Prostate gland (tissue), 2 donors: ENCODE data around the gene HIVEP3. TPM values are rescaled to one million over a fixed set of nuclear protein-coding genes. Genes with fewer than 3 reads are reported as not detected.

Source experiments
- DNase-seq: peaks from one replicate; pipeline ENCODE4 v3.0.0-alpha.2; 2019; ENCODE audit warnings: low spot score
- H3K27ac ChIP-seq, 2 donors: fragments of 200-600 bp; sonication (generic); 2 replicates each; pipeline ENCODE4 v1.5.1; 2017 to 2019
- H3K27me3 ChIP-seq: fragments of 200-600 bp; sonication (generic); replicated peaks from 2 replicates; pipeline ENCODE4 v1.5.1; 2019; ENCODE audit not compliant: insufficient read depth
- H3K36me3 ChIP-seq, 2 donors: fragments of 200-600 bp; sonication (generic); 1 replicate in 1 of 2; 2 replicates in 1 of 2; pipeline versions ENCODE4 v1.5.1 to v1.8.1; 2017 to 2019
- H3K4me1 ChIP-seq: fragments of 200-600 bp; sonication (generic); replicated peaks from 2 replicates; pipeline ENCODE4 v1.5.1; 2019
- H3K4me3 ChIP-seq, 2 donors: fragments of 200-600 bp; sonication (generic); 2 replicates each; pipeline ENCODE4 v1.5.1; 2017 to 2019
- H3K9me3 ChIP-seq: fragments of 200-600 bp; sonication (generic); 2 replicates; pipeline ENCODE4 v1.5.1; 2017
- POLR2A ChIP-seq: fragments of 450-650 bp; IDR thresholded peaks from one replicate; pipeline ENCODE4 v1.6.1; 2016; ENCODE audit warnings: antibody characterized with exemption, mild to moderate bottlenecking
- POLR2AphosphoS5 ChIP-seq: sonication (generic); formaldehyde crosslinking; IDR thresholded peaks from one replicate; pipeline ENCODE4 v1.6.1; 2017; ENCODE audit warnings: antibody characterized with exemption
- WGBS: methylation state at CpG from one replicate; pipeline ENCODE4 v1.1.5; 2018; 5-methylcytosine and 5-hydroxymethylcytosine counted together
- intact Hi-C: fragments of 100-400 bp; cut with DNase I; formaldehyde crosslinking; loops from one replicate; pipeline ENCODE4 v1.14.2; 2022
- total RNA-seq, 2 donors: library from RNA; depleted of rRNA; stranded (reverse); fragments of >200 nt; gene quantifications; one replicate each; pipeline ENCODE4 v1.1.0, GENCODE V29; 2016
- TF ChIP-seq, protein P1 (sequence below), 4 experiments: fragments of 200-600 bp in 2 of 4; fragments of 450-650 bp in 2 of 4; sonication (generic) in 2 of 4; IDR thresholded peaks; 1 replicate in 3 of 4; 2 replicates in 1 of 4; pipeline ENCODE4 v1.5.1; 2016 to 2019; ENCODE audit warnings: antibody characterized with exemption in 4 of 4, mild to moderate bottlenecking in 2 of 4, moderate library complexity in 2 of 4

The HIVEP3 gene
- total RNA-seq, 2 donors from 2014 or later: 9.3 to 11.2 TPM

DNA sequence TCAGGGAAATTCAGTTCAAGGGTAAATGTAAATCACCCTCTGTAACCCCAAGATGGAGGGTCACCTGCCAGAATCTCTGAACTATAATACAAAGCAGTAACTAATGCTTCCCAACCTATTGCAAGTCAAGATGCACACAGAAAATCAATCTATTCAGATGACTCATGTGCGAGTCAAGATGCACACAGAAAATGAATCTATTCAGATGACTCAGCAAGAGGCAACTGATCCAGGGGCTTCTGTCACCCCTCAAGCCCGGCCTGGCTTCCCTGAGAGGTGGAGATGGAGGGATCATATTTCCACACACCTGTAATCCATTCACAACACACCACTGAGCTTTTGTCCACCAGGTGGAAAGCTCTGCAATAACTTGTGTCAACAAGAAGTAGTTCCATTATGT is 17.4 kb upstream of the HIVEP3 start:
- Histone ChIP-seq H3K4me1 (no peaks in the 10 kb centered on the region), H3K27me3 (no peaks in the 10 kb centered on the region), H3K4me3 (no peak overlapping the region), H3K36me3 (no peaks in the 10 kb centered on the region), H3K9me3 (no peaks in the 10 kb centered on the region), H3K27ac (no peak overlapping the region)
- WGBS: 56% methylated on average over 2 of the region's 2 CpGs
- intact Hi-C loops: no loop called here
- TF ChIP-seq, protein P1, sequence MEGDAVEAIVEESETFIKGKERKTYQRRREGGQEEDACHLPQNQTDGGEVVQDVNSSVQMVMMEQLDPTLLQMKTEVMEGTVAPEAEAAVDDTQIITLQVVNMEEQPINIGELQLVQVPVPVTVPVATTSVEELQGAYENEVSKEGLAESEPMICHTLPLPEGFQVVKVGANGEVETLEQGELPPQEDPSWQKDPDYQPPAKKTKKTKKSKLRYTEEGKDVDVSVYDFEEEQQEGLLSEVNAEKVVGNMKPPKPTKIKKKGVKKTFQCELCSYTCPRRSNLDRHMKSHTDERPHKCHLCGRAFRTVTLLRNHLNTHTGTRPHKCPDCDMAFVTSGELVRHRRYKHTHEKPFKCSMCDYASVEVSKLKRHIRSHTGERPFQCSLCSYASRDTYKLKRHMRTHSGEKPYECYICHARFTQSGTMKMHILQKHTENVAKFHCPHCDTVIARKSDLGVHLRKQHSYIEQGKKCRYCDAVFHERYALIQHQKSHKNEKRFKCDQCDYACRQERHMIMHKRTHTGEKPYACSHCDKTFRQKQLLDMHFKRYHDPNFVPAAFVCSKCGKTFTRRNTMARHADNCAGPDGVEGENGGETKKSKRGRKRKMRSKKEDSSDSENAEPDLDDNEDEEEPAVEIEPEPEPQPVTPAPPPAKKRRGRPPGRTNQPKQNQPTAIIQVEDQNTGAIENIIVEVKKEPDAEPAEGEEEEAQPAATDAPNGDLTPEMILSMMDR (IDR thresholded peaks at IDR 0.05): no peak
- TF ChIP-seq POLR2A (no peak), POLR2AphosphoS5 (no peak)
- no peak for DNase-seq

- no peak for DNase-seq
- Histone ChIP-seq H3K4me3 (no peak overlapping the region), H3K27ac (no peak overlapping the region), H3K27me3 (no peaks in the 10 kb centered on the region), H3K36me3 (no peaks in the 10 kb centered on the region), H3K4me1 (no peaks in the 10 kb centered on the region), H3K9me3 (no peaks in the 10 kb centered on the region)
- TF ChIP-seq POLR2AphosphoS5: no peak
- TF ChIP-seq, protein P1 (IDR thresholded peaks at IDR 0.05): no peak
- TF ChIP-seq POLR2A: no peak
- intact Hi-C loops: no loop called here
- 79% methylated on average over 1 of the region's 1 CpG for WGBS
These were observed 16.5 kb upstream of the HIVEP3 start for GRCh38 chr1:41935226-41935625.

DNA sequence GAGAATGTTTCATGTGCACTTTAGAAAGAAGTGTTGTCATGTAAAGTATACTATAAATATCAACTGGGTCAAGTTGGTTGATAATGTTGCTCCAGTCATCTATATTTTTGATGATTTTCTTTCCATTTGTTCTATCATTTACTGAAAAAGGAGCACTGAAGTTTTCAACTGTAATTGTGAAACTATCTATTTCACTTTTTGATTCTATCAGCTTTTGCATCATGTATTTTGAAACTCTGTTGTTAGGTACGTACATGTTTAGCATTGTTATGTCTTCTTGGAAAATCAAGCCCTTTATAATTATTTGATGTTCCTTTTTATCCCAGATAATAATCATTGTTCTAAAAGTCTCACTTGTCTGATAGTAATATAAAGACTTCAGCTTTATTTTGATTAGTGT is 14.4 kb upstream of the HIVEP3 start:
- no peaks in the 10 kb centered on the region for H3K9me3 ChIP-seq
- intact Hi-C loops: no loop called here
- no peak overlapping the region for H3K4me3 ChIP-seq
- 89% methylated on average over 1 of the region's 1 CpG for WGBS
- no peak for DNase-seq
- no peaks in the 10 kb centered on the region for H3K36me3 ChIP-seq
- no peaks in the 10 kb centered on the region for H3K27me3 ChIP-seq
- TF ChIP-seq, protein P1 (IDR thresholded peaks at IDR 0.05): no peak
- TF ChIP-seq POLR2A (no peak), POLR2AphosphoS5 (no peak)
- H3K27ac ChIP-seq: no peak overlapping the region
- no peaks in the 10 kb centered on the region for H3K4me1 ChIP-seq

DNA sequence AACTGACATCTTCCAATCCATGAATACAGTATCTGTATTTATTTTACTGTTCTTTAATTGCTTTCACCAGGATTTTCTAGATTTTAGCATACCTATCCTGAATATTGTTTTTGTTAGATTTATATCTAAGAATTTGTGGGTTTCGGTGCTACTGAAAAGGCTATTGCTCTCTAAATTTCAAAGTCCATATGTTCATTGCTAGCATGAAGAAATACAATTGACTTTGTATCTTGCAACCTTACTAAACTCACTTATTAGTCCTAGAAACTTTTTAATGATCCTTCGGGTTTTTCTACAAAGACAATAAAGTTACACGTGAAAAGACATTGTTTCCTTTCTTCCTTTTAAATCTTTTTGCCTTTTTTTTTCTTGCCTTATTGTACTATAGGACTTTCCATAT is 12.9 kb upstream of the HIVEP3 start:
- DNase-seq: no peak
- no peaks in the 10 kb centered on the region for H3K4me1 ChIP-seq
- no peaks in the 10 kb centered on the region for H3K9me3 ChIP-seq
- no peak overlapping the region for H3K4me3 ChIP-seq
- 72% methylated on average over 3 of the region's 3 CpGs for WGBS
- no peaks in the 10 kb centered on the region for H3K27me3 ChIP-seq
- TF ChIP-seq, protein P1 (IDR thresholded peaks at IDR 0.05): no peak
- TF ChIP-seq POLR2A: no peak
- no peak for TF ChIP-seq POLR2AphosphoS5
- intact Hi-C loops: no loop called here
- no peaks in the 10 kb centered on the region for H3K36me3 ChIP-seq
- no peak overlapping the region for H3K27ac ChIP-seq

DNA sequence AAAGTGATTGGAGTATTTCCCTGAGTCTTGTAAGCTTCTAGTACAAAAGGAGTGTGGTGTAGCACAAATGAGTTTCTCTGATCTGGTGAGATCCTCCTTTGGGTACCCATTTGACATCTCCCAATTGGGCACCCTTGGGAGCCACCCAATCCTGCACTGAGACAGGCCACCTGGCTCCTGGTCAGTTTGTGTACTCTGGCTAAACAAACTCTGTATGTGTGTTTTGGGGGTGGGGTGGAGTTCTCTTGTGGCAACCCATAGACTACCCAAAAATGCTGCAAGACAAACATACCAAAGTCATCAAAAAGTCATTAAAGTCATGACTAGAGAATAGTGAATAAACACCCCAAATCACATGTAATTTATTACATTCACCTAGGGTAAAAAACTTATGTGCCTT is 8.4 kb upstream of the HIVEP3 start:
- intact Hi-C loops: no loop called here
- TF ChIP-seq, protein P1 (IDR thresholded peaks at IDR 0.05): no peak
- TF ChIP-seq POLR2AphosphoS5 (no peak), POLR2A (no peak)
- no peaks in the 10 kb centered on the region for H3K4me1 ChIP-seq

More for the DNA sequence above, 8.4 kb upstream of the HIVEP3 start:
- Histone ChIP-seq H3K9me3 (no peaks in the 10 kb centered on the region), H3K36me3 (no peaks in the 10 kb centered on the region), H3K27me3 (no peaks in the 10 kb centered on the region), H3K27ac (no peak overlapping the region), H3K4me3 (no peak overlapping the region)
- DNase-seq: no peak
